HEK293 (cell line): ENCODE measurements around the gene PCSK1.

Source experiments
- CTCF ChIA-PET: fragments of 350-600 bp; formaldehyde crosslinking; extraction: SDS; loops from one replicate; lab custom pipeline; 2021; ENCODE audit warnings: antibody characterized with exemption; lab: Yijun Ruan, JAX
- POLR2A ChIA-PET: fragments of 300-600 bp; formaldehyde crosslinking; extraction: SDS; loops from one replicate; lab custom pipeline; 2020; ENCODE audit warnings: antibody characterized with exemption, inconsistent platforms; lab: Yijun Ruan, JAX
- H3K27ac ChIP-seq: fragments of 200-500 bp; sonication (Bioruptor generic); 2 replicates; pipeline ENCODE4 v1.5.1; 2014; ENCODE audit warnings: low read depth, low read length, control low read depth, inconsistent platforms; ENCODE audit errors: extremely low read depth
- H3K36me3 ChIP-seq, 2 experiments: fragments of 200-500 bp in 1 of 2; sonication (Bioruptor generic) in 1 of 2; 1 replicate in 1 of 2; 2 replicates in 1 of 2; pipeline ENCODE4 v1.5.1; 2014 to 2017; ENCODE audit warnings: inconsistent platforms in 2 of 2, low read length in 2 of 2; ENCODE audit not compliant: control insufficient read depth in 2 of 2, insufficient read depth in 1 of 2
- H3K4me1 ChIP-seq: fragments of 200-500 bp; sonication (Bioruptor generic); 2 replicates; pipeline ENCODE4 v1.5.1; 2014; ENCODE audit warnings: mild to moderate bottlenecking, low read length, inconsistent platforms; ENCODE audit not compliant: control insufficient read depth, insufficient read depth
- H3K4me3 ChIP-seq: 2 replicates; pipeline ENCODE4 v1.5.1; 2011; ENCODE audit warnings: low read depth, mild to moderate bottlenecking, control low read depth, low read length, moderate library complexity
- H3K9me3 ChIP-seq: fragments of 200-500 bp; sonication (Bioruptor generic); 2 replicates; pipeline ENCODE4 v1.5.1; 2014; ENCODE audit warnings: low read depth, low read length, inconsistent platforms; ENCODE audit not compliant: control insufficient read depth, insufficient read depth
- MEIS1 ChIP-seq: sonication (generic); formaldehyde crosslinking; IDR thresholded peaks from 2 replicates; pipeline ENCODE4 v1.8.1; 2022; ENCODE audit warnings: missing genetic modification reagents, mild to moderate bottlenecking, borderline replicate concordance
- PATZ1 ChIP-seq: fragments of 450-650 bp; formaldehyde crosslinking; IDR thresholded peaks from 2 replicates; pipeline ENCODE4 v1.5.1; 2016; ENCODE audit warnings: missing biosample characterization, missing genetic modification characterization
- WT1 ChIP-seq: fragments of 450-650 bp; formaldehyde crosslinking; IDR thresholded peaks from 2 replicates; pipeline ENCODE4 v1.5.1; 2016; ENCODE audit warnings: missing biosample characterization, missing genetic modification characterization
- ZBTB1 ChIP-seq: fragments of 450-650 bp; formaldehyde crosslinking; IDR thresholded peaks from 2 replicates; pipeline ENCODE4 v1.5.1; 2016; ENCODE audit warnings: missing biosample characterization, missing genetic modification characterization
- ZBTB21 ChIP-seq: fragments of 450-650 bp; formaldehyde crosslinking; IDR thresholded peaks from 2 replicates; pipeline ENCODE4 v1.5.1; 2017; ENCODE audit warnings: missing biosample characterization, missing genetic modification characterization
- ZNF112 ChIP-seq: fragments of 450-650 bp; formaldehyde crosslinking; IDR thresholded peaks from 2 replicates; pipeline ENCODE4 v1.5.0; 2017; ENCODE audit warnings: missing biosample characterization, missing genetic modification characterization
- ZNF133 ChIP-seq: fragments of 450-650 bp; formaldehyde crosslinking; IDR thresholded peaks from 2 replicates; pipeline ENCODE4 v1.5.1; 2016; ENCODE audit warnings: missing biosample characterization, missing genetic modification characterization
- ZNF155 ChIP-seq: fragments of 450-650 bp; formaldehyde crosslinking; IDR thresholded peaks from 2 replicates; pipeline ENCODE4 v1.5.1; 2016; ENCODE audit warnings: missing biosample characterization, missing genetic modification characterization
- ZNF2 ChIP-seq: fragments of 450-650 bp; formaldehyde crosslinking; IDR thresholded peaks from 2 replicates; pipeline ENCODE4 v1.5.1; 2016; ENCODE audit warnings: missing biosample characterization, missing genetic modification characterization
- ZNF223 ChIP-seq: fragments of 450-650 bp; formaldehyde crosslinking; IDR thresholded peaks from 2 replicates; pipeline ENCODE4 v1.5.1; 2016; ENCODE audit warnings: missing biosample characterization, missing genetic modification characterization
- ZNF266 ChIP-seq: fragments of 450-650 bp; formaldehyde crosslinking; IDR thresholded peaks from 2 replicates; pipeline ENCODE4 v1.5.1; 2016; ENCODE audit warnings: missing biosample characterization, missing genetic modification characterization, low read depth
- ZNF366 ChIP-seq: fragments of 450-650 bp; formaldehyde crosslinking; conservative IDR thresholded peaks from 2 replicates; pipeline ENCODE4 v1.5.1; 2016; ENCODE audit warnings: missing biosample characterization, missing genetic modification characterization
- ZNF416 ChIP-seq: fragments of 450-650 bp; formaldehyde crosslinking; IDR thresholded peaks from 2 replicates; pipeline ENCODE4 v1.5.1; 2016; ENCODE audit warnings: missing biosample characterization, missing genetic modification characterization
- ZNF473 ChIP-seq: fragments of 450-650 bp; formaldehyde crosslinking; IDR thresholded peaks from 2 replicates; pipeline ENCODE4 v1.5.1; 2017; ENCODE audit warnings: missing biosample characterization, missing genetic modification characterization
- ZNF48 ChIP-seq: fragments of 450-650 bp; formaldehyde crosslinking; IDR thresholded peaks from 2 replicates; pipeline ENCODE4 v1.5.1; 2016; ENCODE audit warnings: missing biosample characterization, missing genetic modification characterization
- ZNF629 ChIP-seq: fragments of 450-650 bp; formaldehyde crosslinking; IDR thresholded peaks from 2 replicates; pipeline ENCODE4 v1.5.1; 2017; ENCODE audit warnings: missing biosample characterization, missing genetic modification characterization
- ZNF664 ChIP-seq: fragments of 450-650 bp; formaldehyde crosslinking; IDR thresholded peaks from 2 replicates; pipeline ENCODE4 v1.5.1; 2016; ENCODE audit warnings: missing biosample characterization, missing genetic modification characterization
- ZSCAN16 ChIP-seq: fragments of 450-650 bp; formaldehyde crosslinking; IDR thresholded peaks from 2 replicates; pipeline ENCODE4 v1.5.1; 2016; ENCODE audit warnings: missing biosample characterization, missing genetic modification characterization
- ZSCAN18 ChIP-seq: fragments of 450-650 bp; formaldehyde crosslinking; IDR thresholded peaks from 2 replicates; pipeline ENCODE4 v1.5.1; 2016; ENCODE audit warnings: missing biosample characterization, missing genetic modification characterization
- TF ChIP-seq, protein P1 (sequence below): fragments of 450-650 bp; formaldehyde crosslinking; IDR thresholded peaks from 2 replicates; pipeline ENCODE4 v1.5.1; 2016; ENCODE audit warnings: missing biosample characterization, missing genetic modification characterization
- TF ChIP-seq, protein P2 (sequence below): fragments of 450-650 bp; formaldehyde crosslinking; IDR thresholded peaks from 2 replicates; pipeline ENCODE4 v1.5.1; 2016; ENCODE audit warnings: missing biosample characterization, missing genetic modification characterization
- TF ChIP-seq, protein P3 (sequence below): fragments of 450-650 bp; formaldehyde crosslinking; IDR thresholded peaks from 2 replicates; pipeline ENCODE4 v1.5.1; 2016; ENCODE audit warnings: missing biosample characterization, missing genetic modification characterization

PCSK1 gene

DNA sequence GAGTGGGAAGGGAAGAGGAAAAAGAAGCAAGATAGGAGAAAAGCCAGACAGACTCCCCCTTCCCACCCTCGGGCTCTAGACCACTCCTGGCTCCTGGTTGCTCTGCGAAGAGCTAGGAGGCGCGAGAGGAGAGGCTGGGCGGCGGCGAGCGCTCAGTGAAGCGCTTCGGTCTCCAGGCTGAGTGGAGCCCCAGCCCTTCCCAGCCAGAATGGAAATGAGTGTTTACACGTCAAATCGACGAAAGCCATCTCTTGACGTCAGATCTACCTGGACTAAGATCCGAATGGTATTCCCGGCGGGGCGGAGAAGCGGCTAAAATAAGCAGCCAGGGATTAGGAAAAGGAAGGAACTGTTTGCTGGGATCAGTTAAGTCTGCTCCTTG is at the start of gene PCSK1:
Gene PCSK1, minus strand, starts transcription at position 183 of the 382 bp plus-strand sequence. CDS start 206 bp downstream, outside the sequence.
- Histone ChIP-seq H3K27ac (peak within 1 kb of the TSS; percentile 89), H3K4me1 (peaks cover 22% of the 10 kb centered on the region), H3K4me3 (peak within 1 kb of the TSS; percentile 47), H3K9me3 (no peaks in the 10 kb centered on the region), H3K36me3 (no peaks in the 10 kb centered on the region)
- CTCF ChIA-PET, result interaction anchor here (1.1 to 2.3 kb wide), 2 partner anchors 166 to 170 kb away, joined by 5 to 8 read pairs; no protein-coding TSS in a partner anchor
- POLR2A ChIA-PET, result no interaction called here
- TF ChIP-seq ZBTB21 (tag by site-specific recombination) (peak; percentile 86), ZNF366 (no peak), ZNF629 (peak; percentile 47)
- TF ChIP-seq, protein P1, sequence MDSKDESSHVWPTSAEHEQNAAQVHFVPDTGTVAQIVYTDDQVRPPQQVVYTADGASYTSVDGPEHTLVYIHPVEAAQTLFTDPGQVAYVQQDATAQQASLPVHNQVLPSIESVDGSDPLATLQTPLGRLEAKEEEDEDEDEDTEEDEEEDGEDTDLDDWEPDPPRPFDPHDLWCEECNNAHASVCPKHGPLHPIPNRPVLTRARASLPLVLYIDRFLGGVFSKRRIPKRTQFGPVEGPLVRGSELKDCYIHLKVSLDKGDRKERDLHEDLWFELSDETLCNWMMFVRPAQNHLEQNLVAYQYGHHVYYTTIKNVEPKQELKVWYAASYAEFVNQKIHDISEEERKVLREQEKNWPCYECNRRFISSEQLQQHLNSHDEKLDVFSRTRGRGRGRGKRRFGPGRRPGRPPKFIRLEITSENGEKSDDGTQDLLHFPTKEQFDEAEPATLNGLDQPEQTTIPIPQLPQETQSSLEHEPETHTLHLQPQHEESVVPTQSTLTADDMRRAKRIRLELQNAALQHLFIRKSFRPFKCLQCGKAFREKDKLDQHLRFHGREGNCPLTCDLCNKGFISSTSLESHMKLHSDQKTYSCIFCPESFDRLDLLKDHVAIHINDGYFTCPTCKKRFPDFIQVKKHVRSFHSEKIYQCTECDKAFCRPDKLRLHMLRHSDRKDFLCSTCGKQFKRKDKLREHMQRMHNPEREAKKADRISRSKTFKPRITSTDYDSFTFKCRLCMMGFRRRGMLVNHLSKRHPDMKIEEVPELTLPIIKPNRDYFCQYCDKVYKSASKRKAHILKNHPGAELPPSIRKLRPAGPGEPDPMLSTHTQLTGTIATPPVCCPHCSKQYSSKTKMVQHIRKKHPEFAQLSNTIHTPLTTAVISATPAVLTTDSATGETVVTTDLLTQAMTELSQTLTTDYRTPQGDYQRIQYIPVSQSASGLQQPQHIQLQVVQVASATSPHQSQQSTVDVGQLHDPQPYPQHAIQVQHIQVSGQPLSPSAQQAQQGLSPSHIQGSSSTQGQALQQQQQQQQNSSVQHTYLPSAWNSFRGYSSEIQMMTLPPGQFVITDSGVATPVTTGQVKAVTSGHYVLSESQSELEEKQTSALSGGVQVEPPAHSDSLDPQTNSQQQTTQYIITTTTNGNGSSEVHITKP, result 0 out of 2 replicates have a peak, but pooled peaks have one; percentile 8

GRCh38 chr5:96481867-96482266 is 48.8 kb upstream of the PCSK1 start:
- ChIA-PET CTCF (interaction anchor here (0.7 to 1.1 kb wide), 2 partner anchors 101 to 177 kb away, joined by 3 to 4 read pairs; no protein-coding TSS in a partner anchor), POLR2A (no interaction called here)
- no peaks in the 10 kb centered on the region for H3K36me3 ChIP-seq
- no peak overlapping the region for H3K4me3 ChIP-seq
- no peaks in the 10 kb centered on the region for H3K9me3 ChIP-seq
- no peak for TF ChIP-seq ZNF2 (tag by site-specific recombination)
- no peak for TF ChIP-seq ZNF155 (tag by site-specific recombination)
- TF ChIP-seq, protein P2, sequence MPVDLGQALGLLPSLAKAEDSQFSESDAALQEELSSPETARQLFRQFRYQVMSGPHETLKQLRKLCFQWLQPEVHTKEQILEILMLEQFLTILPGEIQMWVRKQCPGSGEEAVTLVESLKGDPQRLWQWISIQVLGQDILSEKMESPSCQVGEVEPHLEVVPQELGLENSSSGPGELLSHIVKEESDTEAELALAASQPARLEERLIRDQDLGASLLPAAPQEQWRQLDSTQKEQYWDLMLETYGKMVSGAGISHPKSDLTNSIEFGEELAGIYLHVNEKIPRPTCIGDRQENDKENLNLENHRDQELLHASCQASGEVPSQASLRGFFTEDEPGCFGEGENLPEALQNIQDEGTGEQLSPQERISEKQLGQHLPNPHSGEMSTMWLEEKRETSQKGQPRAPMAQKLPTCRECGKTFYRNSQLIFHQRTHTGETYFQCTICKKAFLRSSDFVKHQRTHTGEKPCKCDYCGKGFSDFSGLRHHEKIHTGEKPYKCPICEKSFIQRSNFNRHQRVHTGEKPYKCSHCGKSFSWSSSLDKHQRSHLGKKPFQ (tag by site-specific recombination), result no peak
- TF ChIP-seq ZNF112 (tag by site-specific recombination), result no peak
- no peak for TF ChIP-seq ZSCAN18
- no peak overlapping the region for H3K27ac ChIP-seq
- H3K4me1 ChIP-seq, result no peaks in the 10 kb centered on the region

DNA sequence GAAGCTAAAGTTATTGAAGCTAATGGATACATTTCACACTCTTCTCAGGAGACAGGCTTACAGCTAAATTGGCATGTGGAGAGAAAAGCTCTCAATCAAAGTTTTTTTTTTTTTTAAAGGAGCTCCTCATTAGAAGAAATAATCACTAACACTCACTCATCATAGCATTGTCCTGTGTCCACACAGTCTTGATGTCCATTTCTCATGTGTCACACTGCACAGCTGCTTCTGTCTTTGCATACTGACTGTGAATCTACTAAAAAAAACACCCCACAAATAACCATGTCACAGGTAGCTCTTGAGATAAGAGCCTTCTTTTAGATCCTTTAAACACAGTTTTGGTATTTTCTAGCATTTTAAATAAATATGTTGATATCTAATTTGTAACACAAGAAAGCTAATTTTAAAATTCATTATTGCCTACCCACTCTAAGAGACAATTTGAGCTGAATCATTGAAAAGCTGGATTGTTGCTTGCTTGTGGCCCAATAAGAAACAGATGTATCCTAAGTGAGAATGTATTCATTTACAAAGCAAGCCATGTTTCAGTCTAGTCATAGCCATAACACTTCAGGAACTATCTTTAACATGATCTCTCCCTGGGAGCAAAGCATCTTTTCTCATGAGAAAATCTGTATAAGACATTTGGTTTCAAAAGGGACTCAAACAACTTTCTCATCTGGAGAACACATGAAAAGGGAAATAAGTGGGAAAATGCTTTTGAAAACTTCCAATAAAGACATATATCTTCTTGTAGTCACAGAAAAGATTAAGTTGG is 48.1 kb upstream of the PCSK1 start:
- ChIA-PET CTCF (interaction anchor here (0.7 kb wide), 1 partner anchor 177 kb away, joined by 3 read pairs; no protein-coding TSS in a partner anchor), POLR2A (interaction anchor here (0.6 kb wide), 1 partner anchor 54 kb away, joined by 7 read pairs; no protein-coding TSS in a partner anchor)
- Histone ChIP-seq H3K27ac (no peak overlapping the region), H3K36me3 (no peaks in the 10 kb centered on the region), H3K4me1 (no peaks in the 10 kb centered on the region), H3K9me3 (no peaks in the 10 kb centered on the region), H3K4me3 (no peak overlapping the region)
- TF ChIP-seq ZNF133 (tag by site-specific recombination), result no peak
- TF ChIP-seq ZNF473 (tag by site-specific recombination), result no peak
- TF ChIP-seq ZBTB21 (tag by site-specific recombination), result no peak
- no peak for TF ChIP-seq MEIS1 (CRISPR knock-in tag)
- no peak for TF ChIP-seq ZNF664 (tag by site-specific recombination)
- TF ChIP-seq WT1, result no peak
- TF ChIP-seq, protein P3, sequence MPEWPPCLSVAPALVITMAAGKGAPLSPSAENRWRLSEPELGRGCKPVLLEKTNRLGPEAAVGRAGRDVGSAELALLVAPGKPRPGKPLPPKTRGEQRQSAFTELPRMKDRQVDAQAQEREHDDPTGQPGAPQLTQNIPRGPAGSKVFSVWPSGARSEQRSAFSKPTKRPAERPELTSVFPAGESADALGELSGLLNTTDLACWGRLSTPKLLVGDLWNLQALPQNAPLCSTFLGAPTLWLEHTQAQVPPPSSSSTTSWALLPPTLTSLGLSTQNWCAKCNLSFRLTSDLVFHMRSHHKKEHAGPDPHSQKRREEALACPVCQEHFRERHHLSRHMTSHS (tag by site-specific recombination), result no peak
- no peak for TF ChIP-seq ZNF416
- no peak for TF ChIP-seq PATZ1 (tag by site-specific recombination)
- TF ChIP-seq ZNF223 (tag by site-specific recombination), result no peak
- TF ChIP-seq ZNF266 (tag by site-specific recombination), result no peak
- TF ChIP-seq ZBTB1 (tag by site-specific recombination), result no peak
- no peak for TF ChIP-seq ZNF48 (tag by site-specific recombination)
- no peak for TF ChIP-seq ZSCAN16 (tag by site-specific recombination)
